Activated CD8-positive, alpha-beta memory T cell treated with anti-CD3 and anti-CD28 coated beads for 4 hours (primary cell): ENCODE results near the gene NTM.
"Not testable (repeated sequence)": the region's sequence is repeated elsewhere in the genome, so short reads cannot be mapped to it uniquely, and the experiment has no call there.

Experiments
- DNase-seq, 2 donors: peaks; one replicate each; pipeline ENCODE4 v3.0.0-alpha.2; 2020; ENCODE audit warnings: low read depth in 2 of 2

Gene NTM

GRCh38 chr11:131422029-131422428 is 51.6 kb downstream of the NTM start:
- DNase-seq, result no peak

GRCh38 chr11:131422496-131422895 is 52.1 kb downstream of the NTM start:
- no peak for DNase-seq

- DNase-seq, result no peak
Observed at GRCh38 chr11:131423688-131424087, 53.3 kb downstream of the NTM start.

GRCh38 chr11:131424257-131424876 is 54.0 kb downstream of the NTM start:
- not testable (repeated sequence) for DNase-seq

- DNase-seq, result no peak
Observed at GRCh38 chr11:131425285-131425684, 54.9 kb downstream of the NTM start.

- no peak for DNase-seq
Observed at GRCh38 chr11:131428853-131429252, 58.4 kb downstream of the NTM start.

- no peak for DNase-seq
Observed at GRCh38 chr11:131430473-131431208, 60.2 kb downstream of the NTM start.

- no peak for DNase-seq
Observed at GRCh38 chr11:131441051-131441810, 70.8 kb downstream of the NTM start.

GRCh38 chr11:131446590-131447275 is 76.3 kb downstream of the NTM start:
- DNase-seq, result no peak

GRCh38 chr11:131447277-131447815 is 76.9 kb downstream of the NTM start:
- no peak for DNase-seq

- DNase-seq, result no peak
Observed at GRCh38 chr11:131447898-131448297, 77.5 kb downstream of the NTM start.

- no peak for DNase-seq
Observed at GRCh38 chr11:131449036-131450019, 78.9 kb downstream of the NTM start.

- no peak for DNase-seq
Observed at GRCh38 chr11:131454490-131454889, 84.1 kb downstream of the NTM start.

GRCh38 chr11:131454989-131455388 is 84.6 kb downstream of the NTM start:
- DNase-seq, result no peak

GRCh38 chr11:131455843-131456704 is 85.7 kb downstream of the NTM start:
- DNase-seq, result no peak

GRCh38 chr11:131457163-131457562 is 86.7 kb downstream of the NTM start:
- DNase-seq, result no peak

- DNase-seq, result no peak
Observed at GRCh38 chr11:131458421-131458820, 88.0 kb downstream of the NTM start.

- DNase-seq, result no peak
Observed at GRCh38 chr11:131460931-131461330, 90.5 kb downstream of the NTM start.

GRCh38 chr11:131462622-131463021 is 92.2 kb downstream of the NTM start:
- DNase-seq, result no peak

- no peak for DNase-seq
Observed at GRCh38 chr11:131463162-131463561, 92.7 kb downstream of the NTM start.
